ENCODE results near the gene ADCY6.

- no peak for TF ChIP-seq CTCF (conservative IDR thresholded peaks at IDR 0.05; ENCODE audit: low read depth, low read length)
- TF ChIP-seq EZH2phosphoT487 (IDR thresholded peaks at IDR 0.05; ENCODE audit: borderline replicate concordance, low read length): no peak
Measured at GRCh38 chr12:48758186-48758585, 30.7 kb downstream of the ADCY6 start.
